GM13976 (cell line): Measurements from ENCODE around the gene MTUS2.

Source experiments
- DNase-seq: peaks from one replicate; pipeline ENCODE4 v3.0.0; 2012; ENCODE audit warnings: low spot score
- CTCF ChIP-seq: IDR thresholded peaks from 2 replicates; pipeline ENCODE4 v1.5.1; 2012; ENCODE audit warnings: borderline replicate concordance, mild to moderate bottlenecking; ENCODE audit not compliant: insufficient read depth; ENCODE audit errors: extremely low read depth, missing control alignments, control extremely low read depth
- in situ Hi-C: fragments of 300-500 bp; cut with MboI; formaldehyde crosslinking; loops from one replicate; pipeline ENCODE4 v1.12.0; 2022; ENCODE audit warnings: low sequenced_read_pairs, mixed read lengths, inconsistent platforms; ENCODE audit not compliant: unreplicated experiment

Gene MTUS2

GRCh38 chr13:29489650-29490560 is 669.8 kb downstream of the MTUS2 start:
- in situ Hi-C loops = no loop called here
- DNase-seq = no peak
- no peak for TF ChIP-seq CTCF

- in situ Hi-C loops = no loop called here
- no peak for TF ChIP-seq CTCF
- no peak for DNase-seq
These were observed 670.4 kb downstream of the MTUS2 start for GRCh38 chr13:29490561-29490885.

- DNase-seq = no peak
- TF ChIP-seq CTCF = no peak
- in situ Hi-C loops = no loop called here
These were observed 671.1 kb downstream of the MTUS2 start for GRCh38 chr13:29491248-29491647.

- in situ Hi-C loops = no loop called here
- DNase-seq = no peak
- no peak for TF ChIP-seq CTCF
These were observed 673.7 kb downstream of the MTUS2 start for GRCh38 chr13:29493796-29494195.

- in situ Hi-C loops = no loop called here
- TF ChIP-seq CTCF = no peak
- DNase-seq = no peak
These were observed 674.4 kb downstream of the MTUS2 start for GRCh38 chr13:29494520-29494919.

- TF ChIP-seq CTCF = no peak
- in situ Hi-C loops = no loop called here
These were observed 676.1 kb downstream of the MTUS2 start for GRCh38 chr13:29496241-29496712.

More at GRCh38 chr13:29496241-29496712, 676.1 kb downstream of the MTUS2 start:
- DNase-seq = no peak
